Mesothelial cell of epicardium (in vitro differentiated cells): Measurements from ENCODE around the gene SNTG2. TPM values are rescaled to one million over a fixed set of nuclear protein-coding genes. Genes with fewer than 3 reads are reported as not detected.

Experiments
- DNase-seq, 2 experiments: peaks; one replicate each; pipeline ENCODE4 v3.0.0; 2021; ENCODE audit warnings: low spot score in 2 of 2; ENCODE audit not compliant: unreplicated experiment in 2 of 2
- H3K27ac Mint-ChIP-seq: 2 replicates; pipeline ENCODE4 v1.8.0; 2021; ENCODE audit warnings: mixed read lengths
- H3K27me3 Mint-ChIP-seq: 2 replicates; pipeline ENCODE4 v1.8.0; 2021; ENCODE audit warnings: low read depth, mixed read lengths
- H3K36me3 Mint-ChIP-seq: 2 replicates; pipeline ENCODE4 v1.8.0; 2021; ENCODE audit warnings: mixed read lengths
- H3K4me1 Mint-ChIP-seq: 2 replicates; pipeline ENCODE4 v1.8.0; 2021; ENCODE audit warnings: mixed read lengths
- H3K4me3 Mint-ChIP-seq: 2 replicates; pipeline ENCODE4 v1.8.0; 2021; ENCODE audit warnings: mild to moderate bottlenecking, moderate library complexity, mixed read lengths
- H3K9me3 Mint-ChIP-seq: 2 replicates; pipeline ENCODE4 v1.8.0; 2021; ENCODE audit warnings: mixed read lengths
- CTCF ChIP-seq: fragments of 200-600 bp; sonication (generic); IDR thresholded peaks from one replicate; pipeline ENCODE4 v1.5.0; 2021; ENCODE audit warnings: antibody characterized with exemption; ENCODE audit not compliant: unreplicated experiment
- total RNA-seq: library from RNA; stranded (reverse); gene quantifications from 3 replicates; pipeline ENCODE4 v1.2.1, GENCODE V29; 2021

The SNTG2 gene
- total RNA-seq, 1 donor from 2014 or later, result not detected

- H3K36me3 Mint-ChIP-seq, result no peaks in the 10 kb centered on the region
- peaks cover 69% of the 10 kb centered on the region for H3K27me3 Mint-ChIP-seq
- no peak overlapping the region for H3K27ac Mint-ChIP-seq
- no peaks in the 10 kb centered on the region for H3K9me3 Mint-ChIP-seq
- H3K4me3 Mint-ChIP-seq, result no peak overlapping the region
- TF ChIP-seq CTCF, result no peak
- no peak for DNase-seq
- peaks cover 10% of the 10 kb centered on the region for H3K4me1 Mint-ChIP-seq
These were observed 4.0 kb downstream of the SNTG2 start for GRCh38 chr2:954687-955000.

- no peaks in the 10 kb centered on the region for H3K9me3 Mint-ChIP-seq
- H3K27ac Mint-ChIP-seq, result no peak overlapping the region
- peaks cover 67% of the 10 kb centered on the region for H3K27me3 Mint-ChIP-seq
- no peaks in the 10 kb centered on the region for H3K36me3 Mint-ChIP-seq
- TF ChIP-seq CTCF, result no peak
- H3K4me1 Mint-ChIP-seq, result peaks cover 8% of the 10 kb centered on the region
- no peak overlapping the region for H3K4me3 Mint-ChIP-seq
- DNase-seq, result no peak
These were observed 5.4 kb downstream of the SNTG2 start for GRCh38 chr2:955829-956731.

GRCh38 chr2:959457-959856 lies 8.8 kb downstream of the SNTG2 start:
- DNase-seq, result no peak
- H3K4me1 Mint-ChIP-seq, result peaks cover 6% of the 10 kb centered on the region
- no peak overlapping the region for H3K4me3 Mint-ChIP-seq
- H3K36me3 Mint-ChIP-seq, result no peaks in the 10 kb centered on the region
- H3K27me3 Mint-ChIP-seq, result peaks cover 50% of the 10 kb centered on the region
- H3K27ac Mint-ChIP-seq, result no peak overlapping the region
- no peak for TF ChIP-seq CTCF
- H3K9me3 Mint-ChIP-seq, result no peaks in the 10 kb centered on the region

GRCh38 chr2:960061-960736 lies 9.6 kb downstream of the SNTG2 start:
- H3K4me1 Mint-ChIP-seq, result peaks cover 6% of the 10 kb centered on the region
- no peak overlapping the region for H3K4me3 Mint-ChIP-seq
- no peak overlapping the region for H3K27ac Mint-ChIP-seq
- H3K9me3 Mint-ChIP-seq, result no peaks in the 10 kb centered on the region
- peaks cover 44% of the 10 kb centered on the region for H3K27me3 Mint-ChIP-seq
- no peak for TF ChIP-seq CTCF
- H3K36me3 Mint-ChIP-seq, result no peaks in the 10 kb centered on the region
- no peak for DNase-seq

GRCh38 chr2:961786-962185 lies 11.1 kb downstream of the SNTG2 start:
- Mint-ChIP-seq H3K36me3 (no peaks in the 10 kb centered on the region), H3K9me3 (no peaks in the 10 kb centered on the region), H3K27ac (no peak overlapping the region), H3K4me3 (no peak overlapping the region), H3K4me1 (peaks cover 6% of the 10 kb centered on the region), H3K27me3 (peaks cover 40% of the 10 kb centered on the region)
- DNase-seq, result no peak
- no peak for TF ChIP-seq CTCF
